ENCODE results near the gene SLC2A9. TPM values are rescaled to one million over a fixed set of nuclear protein-coding genes. Genes with fewer than 3 reads are reported as not detected.
"Not testable (repeated sequence)": the region's sequence is repeated elsewhere in the genome, so short reads cannot be mapped to it uniquely, and the experiment has no call there.

SLC2A9 gene
- total RNA-seq, 2 donors from 2014 or later: 1.1 to 1.7 TPM

- Mint-ChIP-seq H3K4me1 (ENCODE audit: low read depth) (peaks cover 8% of the 10 kb centered on the region), H3K27ac (no peak overlapping the region), H3K36me3 (ENCODE audit: insufficient read depth in 2 of 2) (no peaks in the 10 kb centered on the region), H3K4me3 (no peak overlapping the region), H3K9me3 (no peaks in the 10 kb centered on the region), H3K27me3 (ENCODE audit: low read depth) (peaks cover 9% of the 10 kb centered on the region)
- ATAC-seq (replicated peaks in 1 of 2) (peak; percentile 77 to 91), DNase-seq (peak; percentile 3 to 12)
Measured at GRCh38 chr4:9904976-9905587, 116.2 kb downstream of the SLC2A9 start.

DNA sequence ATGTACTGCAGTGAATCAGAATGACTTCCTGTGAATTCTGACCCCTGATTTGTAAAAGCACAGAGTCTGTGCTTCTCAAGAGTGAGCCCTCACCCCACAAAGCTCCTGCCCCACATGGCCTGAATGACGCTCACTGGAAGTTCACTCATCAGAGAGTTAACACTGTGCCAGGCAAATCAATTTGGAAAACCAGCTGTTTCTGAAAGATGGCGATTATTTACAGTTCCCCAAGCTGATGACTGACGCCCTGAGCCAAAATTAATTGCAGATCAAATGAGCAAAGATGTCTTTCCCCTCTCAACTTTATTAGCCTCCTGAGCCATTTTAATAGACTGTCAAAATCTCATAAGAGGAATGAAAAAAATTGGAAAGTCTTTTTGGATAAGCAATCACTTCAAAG lies 118.0 kb downstream of the SLC2A9 start:
- Mint-ChIP-seq H3K4me3 (no peak overlapping the region), H3K36me3 (ENCODE audit: insufficient read depth in 2 of 2) (no peaks in the 10 kb centered on the region), H3K27me3 (ENCODE audit: low read depth) (peaks cover 23% of the 10 kb centered on the region), H3K27ac (no peak overlapping the region), H3K9me3 (no peaks in the 10 kb centered on the region), H3K4me1 (ENCODE audit: low read depth) (peaks cover 8% of the 10 kb centered on the region)
- ATAC-seq (replicated peaks in 1 of 2): no peak
- no peak for DNase-seq

DNA sequence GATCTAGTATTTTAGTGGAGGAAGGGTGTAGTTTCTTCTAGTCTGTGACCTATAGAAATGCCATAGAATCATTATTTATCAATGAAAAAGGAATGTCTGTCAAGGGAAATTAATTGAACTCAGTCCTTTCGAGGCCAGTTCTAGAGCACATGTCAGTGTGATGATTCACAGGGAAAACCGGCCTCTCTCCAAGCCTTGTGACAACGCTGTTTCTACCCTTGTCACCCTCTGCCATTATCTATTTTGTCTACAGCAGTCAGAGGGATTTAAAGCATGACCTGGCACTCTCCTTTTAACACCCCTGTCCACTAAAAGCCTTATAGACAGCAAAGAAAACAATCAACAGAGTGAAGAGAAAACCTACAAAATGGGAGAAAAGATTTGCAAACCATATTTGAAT lies 120.0 kb downstream of the SLC2A9 start:
- no peaks in the 10 kb centered on the region for H3K36me3 Mint-ChIP-seq (ENCODE audit: insufficient read depth in 2 of 2)
- ATAC-seq (replicated peaks in 1 of 2) (no peak), DNase-seq (no peak)
- H3K27me3 Mint-ChIP-seq (ENCODE audit: low read depth): peaks cover 32% of the 10 kb centered on the region
- no peaks in the 10 kb centered on the region for H3K9me3 Mint-ChIP-seq
- H3K27ac Mint-ChIP-seq: peak overlapping the region; percentile 22
- no peak overlapping the region for H3K4me3 Mint-ChIP-seq
- peaks cover 8% of the 10 kb centered on the region for H3K4me1 Mint-ChIP-seq (ENCODE audit: low read depth)

DNA sequence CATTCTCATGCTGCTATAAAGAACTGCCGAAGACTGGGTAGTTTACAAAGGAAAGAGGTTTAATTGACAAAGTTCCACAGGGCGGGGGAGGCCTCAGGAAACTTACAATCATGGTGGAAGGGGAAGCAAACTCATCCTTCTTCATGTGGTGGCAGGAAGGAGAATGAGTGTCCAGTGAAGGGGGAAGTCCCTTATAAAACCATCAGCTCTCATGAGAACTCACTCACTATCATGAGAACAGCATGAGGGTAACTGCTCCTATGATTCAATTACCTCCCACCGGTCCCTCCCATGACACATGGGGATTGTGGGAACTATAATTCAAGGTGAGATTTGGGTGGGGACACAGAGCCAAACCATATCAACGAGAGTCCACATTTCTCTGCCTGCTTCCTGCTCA lies 120.7 kb downstream of the SLC2A9 start:
- H3K9me3 Mint-ChIP-seq; H3K4me1 Mint-ChIP-seq (ENCODE audit: low read depth); DNase-seq; ATAC-seq (replicated peaks in 1 of 2); H3K27ac Mint-ChIP-seq; H3K4me3 Mint-ChIP-seq; H3K36me3 Mint-ChIP-seq (ENCODE audit: insufficient read depth in 2 of 2): not testable (repeated sequence)
- H3K27me3 Mint-ChIP-seq (ENCODE audit: low read depth): peaks cover 38% of the 10 kb centered on the region

DNA sequence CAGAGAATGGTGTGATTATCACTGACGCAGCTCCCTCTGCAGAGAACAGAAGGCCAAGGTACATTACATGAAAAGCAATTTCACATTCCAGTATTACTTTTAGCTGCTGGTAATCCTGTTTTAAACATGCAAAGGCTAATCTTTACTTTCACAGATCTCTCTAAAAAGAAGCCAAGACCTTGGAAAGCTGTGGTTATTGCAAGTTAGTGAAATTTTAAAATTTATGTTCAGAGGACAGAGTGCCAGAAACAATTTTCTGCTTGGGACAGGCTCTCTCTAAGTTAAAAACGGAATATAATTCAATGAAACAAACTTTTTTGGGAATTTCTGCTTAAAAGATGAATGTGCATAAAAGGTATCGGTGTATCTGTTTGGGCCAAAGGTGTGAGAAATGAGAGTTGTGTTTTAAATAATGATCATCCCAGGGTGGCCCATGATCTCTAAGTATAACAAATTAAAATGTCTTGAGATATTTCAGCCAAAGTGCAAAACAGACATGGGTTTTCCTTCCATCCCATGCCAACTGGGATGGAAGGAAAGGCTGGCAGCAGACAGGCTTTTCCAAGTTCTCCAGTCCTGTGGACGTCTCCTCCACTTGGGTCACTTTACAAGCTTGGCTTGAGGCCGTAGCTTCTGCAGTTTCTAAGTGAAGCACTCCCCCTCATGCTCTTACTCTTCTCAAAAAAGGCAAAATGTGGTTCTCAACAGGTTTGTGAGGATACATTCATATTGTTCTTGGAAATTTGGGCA lies 121.8 kb downstream of the SLC2A9 start:
- DNase-seq (no peak), ATAC-seq (replicated peaks in 1 of 2) (no peak)
- H3K27ac Mint-ChIP-seq: no peak overlapping the region
- H3K27me3 Mint-ChIP-seq (ENCODE audit: low read depth): peaks cover 42% of the 10 kb centered on the region
- H3K4me3 Mint-ChIP-seq: no peak overlapping the region
- H3K9me3 Mint-ChIP-seq: no peaks in the 10 kb centered on the region
- H3K4me1 Mint-ChIP-seq (ENCODE audit: low read depth): no peaks in the 10 kb centered on the region
- no peaks in the 10 kb centered on the region for H3K36me3 Mint-ChIP-seq (ENCODE audit: insufficient read depth in 2 of 2)

- Mint-ChIP-seq H3K27me3 (ENCODE audit: low read depth) (peaks cover 45% of the 10 kb centered on the region), H3K4me1 (ENCODE audit: low read depth) (no peaks in the 10 kb centered on the region), H3K27ac (no peak overlapping the region), H3K36me3 (ENCODE audit: insufficient read depth in 2 of 2) (no peaks in the 10 kb centered on the region), H3K9me3 (no peaks in the 10 kb centered on the region), H3K4me3 (no peak overlapping the region)
- DNase-seq: peak; percentile 3 to 17
- peak; percentile 57 to 62 for ATAC-seq (replicated peaks in 1 of 2)
Measured at GRCh38 chr4:9898596-9899305, 122.5 kb downstream of the SLC2A9 start.

DNA sequence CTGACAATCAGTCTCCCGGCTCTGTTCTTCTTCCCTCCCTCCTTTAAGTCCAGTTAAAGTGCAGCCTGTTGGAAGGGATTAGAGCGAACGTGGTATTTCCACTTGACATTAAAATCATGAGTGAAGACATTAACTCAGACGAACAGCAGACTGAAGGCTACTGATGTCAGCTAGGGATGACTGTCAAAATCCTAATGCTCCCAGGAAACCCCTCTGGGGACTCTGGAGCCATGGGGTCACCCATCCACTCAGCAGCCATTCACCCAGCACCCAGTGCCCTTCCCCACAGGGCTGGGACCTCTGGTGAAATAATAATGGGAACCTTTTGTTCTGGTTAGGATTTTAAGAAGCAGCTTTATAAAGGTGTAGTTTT lies 126.0 kb downstream of the SLC2A9 start:
- Mint-ChIP-seq H3K27me3 (ENCODE audit: low read depth) (peaks cover 38% of the 10 kb centered on the region), H3K36me3 (ENCODE audit: insufficient read depth in 2 of 2) (no peaks in the 10 kb centered on the region), H3K9me3 (no peaks in the 10 kb centered on the region)

GRCh38 chr4:9894644-9895332 lies 126.5 kb downstream of the SLC2A9 start:
- DNase-seq (no peak), ATAC-seq (replicated peaks in 1 of 2) (no peak)
- Mint-ChIP-seq H3K27ac (no peak overlapping the region), H3K9me3 (no peaks in the 10 kb centered on the region), H3K36me3 (ENCODE audit: insufficient read depth in 2 of 2) (no peaks in the 10 kb centered on the region), H3K4me3 (no peak overlapping the region), H3K27me3 (ENCODE audit: low read depth) (peaks cover 32% of the 10 kb centered on the region), H3K4me1 (ENCODE audit: low read depth) (no peaks in the 10 kb centered on the region)

More for the DNA sequence above, 126.0 kb downstream of the SLC2A9 start:
- Mint-ChIP-seq H3K27ac (no peak overlapping the region), H3K4me1 (ENCODE audit: low read depth) (no peaks in the 10 kb centered on the region), H3K4me3 (no peak overlapping the region)
- ATAC-seq (replicated peaks in 1 of 2) (no peak), DNase-seq (no peak)

DNA sequence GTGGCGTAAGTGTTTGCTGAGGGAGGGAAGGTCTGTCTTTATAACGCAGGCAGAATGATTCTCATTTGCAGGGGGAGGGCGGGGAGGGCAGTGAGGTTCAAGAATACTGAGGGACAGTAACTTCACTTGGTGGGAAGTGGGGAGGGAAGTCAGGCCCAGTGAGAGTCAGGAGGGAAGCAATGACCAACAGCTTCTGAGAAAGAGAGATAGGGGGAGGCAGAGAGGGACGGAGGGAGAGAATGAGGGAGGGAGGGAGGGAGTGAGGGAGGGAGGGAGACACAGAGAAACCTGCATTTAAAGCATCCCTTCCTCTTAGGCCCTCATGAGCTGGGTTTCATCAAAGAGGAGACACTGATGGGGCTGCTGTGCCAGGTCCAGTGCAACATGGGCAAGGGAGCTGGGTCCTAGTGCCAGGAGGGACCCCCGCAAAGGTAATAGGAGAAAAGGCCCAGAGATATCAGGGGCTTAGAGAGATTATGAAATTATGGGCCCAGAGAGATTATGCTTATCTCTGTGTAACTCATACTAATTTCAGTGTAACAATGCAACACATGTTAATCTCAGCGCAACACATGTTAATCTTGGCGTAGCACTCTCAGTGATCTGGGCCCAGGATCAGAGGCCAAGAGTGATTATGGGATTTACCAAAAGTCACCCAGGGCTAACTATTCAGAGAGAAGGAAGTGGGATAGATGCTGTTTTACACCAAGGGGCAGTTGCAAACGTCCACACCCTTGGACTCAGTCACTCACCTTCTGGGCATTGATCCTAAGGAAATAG lies 127.8 kb downstream of the SLC2A9 start:
- Mint-ChIP-seq H3K4me1 (ENCODE audit: low read depth) (no peaks in the 10 kb centered on the region), H3K9me3 (no peaks in the 10 kb centered on the region), H3K4me3 (no peak overlapping the region)

GRCh38 chr4:9891740-9892139 lies 129.6 kb downstream of the SLC2A9 start:
- Mint-ChIP-seq H3K36me3 (ENCODE audit: insufficient read depth in 2 of 2) (no peaks in the 10 kb centered on the region), H3K27ac (no peak overlapping the region), H3K4me3 (no peak overlapping the region), H3K4me1 (ENCODE audit: low read depth) (no peaks in the 10 kb centered on the region), H3K9me3 (no peaks in the 10 kb centered on the region), H3K27me3 (ENCODE audit: low read depth) (peaks cover 20% of the 10 kb centered on the region)
- ATAC-seq (replicated peaks in 1 of 2) (no peak), DNase-seq (no peak)

More for the DNA sequence above, 127.8 kb downstream of the SLC2A9 start:
- H3K27me3 Mint-ChIP-seq (ENCODE audit: low read depth): peaks cover 23% of the 10 kb centered on the region
- ATAC-seq (replicated peaks in 1 of 2) (no peak), DNase-seq (no peak)
- H3K27ac Mint-ChIP-seq: no peak overlapping the region
- H3K36me3 Mint-ChIP-seq (ENCODE audit: insufficient read depth in 2 of 2): no peaks in the 10 kb centered on the region

- ATAC-seq (replicated peaks in 1 of 2): no peak
- DNase-seq: no peak
- Mint-ChIP-seq H3K4me3 (no peak overlapping the region), H3K27ac (no peak overlapping the region), H3K36me3 (ENCODE audit: insufficient read depth in 2 of 2) (no peaks in the 10 kb centered on the region), H3K27me3 (ENCODE audit: low read depth) (peaks cover 15% of the 10 kb centered on the region), H3K9me3 (no peaks in the 10 kb centered on the region), H3K4me1 (ENCODE audit: low read depth) (no peaks in the 10 kb centered on the region)
Measured at GRCh38 chr4:9891056-9891455, 130.2 kb downstream of the SLC2A9 start.

DNA sequence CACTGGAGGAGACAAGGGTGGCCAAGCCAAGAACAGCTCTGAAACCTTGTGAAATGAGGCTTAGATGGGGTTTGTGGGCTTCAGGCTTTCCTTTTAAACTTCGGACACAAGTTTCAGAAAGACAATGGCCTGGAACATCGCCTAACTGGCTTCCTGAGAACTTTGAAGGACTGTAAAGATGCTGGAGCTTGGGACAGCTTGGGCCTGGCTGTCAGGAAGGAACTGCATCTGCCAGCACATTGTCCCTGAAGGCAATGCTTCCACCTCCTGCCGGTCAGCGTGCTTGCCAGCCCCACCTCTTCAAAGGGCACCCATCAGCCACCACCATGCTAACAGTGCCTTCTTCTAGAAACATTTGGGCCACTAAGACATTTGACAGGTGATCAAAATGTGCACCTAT lies 132.0 kb downstream of the SLC2A9 start:
- H3K9me3 Mint-ChIP-seq: no peaks in the 10 kb centered on the region
- H3K4me3 Mint-ChIP-seq: no peak overlapping the region
- H3K4me1 Mint-ChIP-seq (ENCODE audit: low read depth): no peaks in the 10 kb centered on the region
- no peak for DNase-seq
- H3K27me3 Mint-ChIP-seq (ENCODE audit: low read depth): peaks cover 10% of the 10 kb centered on the region
- no peak for ATAC-seq (replicated peaks in 1 of 2)
- H3K36me3 Mint-ChIP-seq (ENCODE audit: insufficient read depth in 2 of 2): no peaks in the 10 kb centered on the region
- no peak overlapping the region for H3K27ac Mint-ChIP-seq

Measured in activated T-cell treated with anti-CD3 and anti-CD28 coated beads, Interleukin-2, amount 50 U/mL, for 72 hours (primary cell).